NCI-H748 treated with DMSO at 0.1 percent for 48 hours (cell line): Measurements from ENCODE around the gene ABCB10.

Experiments used
- DNase-seq: peaks from one replicate; lab custom pipeline; 2025; lab: John Stamatoyannopoulos, UW

The ABCB10 gene

DNA sequence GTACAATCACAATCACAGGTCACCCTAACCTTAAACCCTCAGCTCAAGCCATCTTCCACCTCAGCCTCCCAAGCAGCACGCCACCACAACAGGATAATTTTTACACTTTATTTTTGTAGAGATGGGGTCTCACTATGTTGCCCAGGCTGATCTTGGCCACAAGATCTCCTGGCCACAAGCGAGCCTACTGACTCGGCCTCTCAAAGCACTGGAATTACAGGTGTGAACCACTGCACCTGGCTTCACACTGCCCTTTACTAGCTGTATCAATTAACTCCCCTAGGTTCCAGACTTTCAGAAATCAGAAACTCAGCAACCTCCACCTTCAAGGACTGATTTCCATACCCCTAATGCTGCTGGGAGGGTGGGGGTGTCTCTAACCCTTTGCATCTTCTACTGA is 87.3 kb downstream of the ABCB10 start:
- no peak for DNase-seq

DNA sequence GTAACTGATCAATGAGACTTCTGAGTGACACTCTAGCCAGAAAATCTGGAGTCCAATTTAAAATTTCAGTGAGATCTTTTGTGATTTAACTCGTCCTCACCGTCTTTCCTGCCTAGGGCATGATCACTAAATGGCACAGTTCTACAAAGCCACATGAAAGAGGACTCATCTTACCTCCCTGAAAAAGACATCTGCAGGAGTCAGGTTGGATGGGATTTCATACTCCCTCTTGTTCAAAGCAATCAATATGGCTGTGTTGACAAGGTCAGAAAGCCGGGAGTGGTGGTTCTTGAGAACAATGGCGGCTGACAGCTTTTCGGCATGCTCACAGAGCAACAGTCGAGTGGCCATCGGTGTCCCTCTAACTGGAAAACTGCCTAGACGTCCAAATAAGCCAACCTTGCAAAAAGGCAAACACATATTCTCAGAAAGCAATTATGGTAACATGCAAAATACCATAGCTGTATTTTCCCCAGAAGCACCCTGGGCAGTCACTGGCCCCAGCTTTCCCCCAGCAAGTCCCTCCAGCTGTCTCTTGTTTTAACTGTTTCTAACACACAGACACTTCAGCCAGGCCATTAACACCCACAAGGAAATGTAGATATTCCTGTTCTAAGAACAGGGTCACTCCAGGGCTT is 88.0 kb downstream of the ABCB10 start:
- no peak for DNase-seq

DNA sequence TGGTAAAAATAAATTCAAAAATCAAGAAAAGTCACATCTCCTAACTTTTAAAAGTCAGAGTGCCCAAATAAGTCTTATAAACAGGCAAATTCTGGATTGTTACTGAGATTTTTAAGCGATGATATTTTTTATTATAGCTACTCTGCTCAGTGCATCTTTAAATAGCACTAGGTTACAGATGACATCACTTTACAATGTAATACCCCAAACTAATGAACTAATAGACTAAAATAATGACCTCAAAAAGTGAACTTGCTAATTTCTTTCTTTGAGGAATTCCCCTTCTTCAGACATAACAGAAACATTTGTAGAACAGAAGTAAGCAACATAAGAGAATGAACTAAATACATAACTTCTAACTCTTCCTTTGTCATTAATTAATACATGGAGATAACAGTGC is 91.6 kb downstream of the ABCB10 start:
- no peak for DNase-seq
